Measurements from ENCODE around the gene ASCC1. TPM values are rescaled to one million over a fixed set of nuclear protein-coding genes. Genes with fewer than 3 reads are reported as not detected.

ASCC1 gene
- total RNA-seq, 1 donor from 2014 or later: 35.6 TPM

DNA sequence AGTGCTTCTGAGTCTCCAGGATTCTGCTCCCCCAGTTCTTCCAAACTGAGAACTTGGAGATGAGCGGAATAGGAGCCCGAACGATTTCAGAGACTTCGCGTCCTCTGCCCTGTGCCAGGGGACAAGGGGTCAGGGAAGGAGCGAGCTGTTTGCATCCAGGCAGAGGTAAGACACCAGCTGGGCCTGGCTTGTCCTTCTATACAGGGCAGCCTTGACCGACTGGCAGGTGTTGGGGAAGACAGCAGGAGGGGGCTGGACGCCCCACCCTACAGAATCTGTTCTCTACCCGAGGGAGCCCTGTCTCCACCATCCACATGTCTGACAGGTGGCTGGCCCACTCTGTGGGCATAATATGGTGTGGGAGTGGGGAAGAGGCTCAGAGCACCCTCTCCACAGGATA lies 134.9 kb downstream of the ASCC1 start:
- Mint-ChIP-seq H3K27me3 (ENCODE audit: low read depth) (peaks cover 22% of the 10 kb centered on the region), H3K9me3 (no peaks in the 10 kb centered on the region), H3K4me1 (peaks cover 19% of the 10 kb centered on the region), H3K4me3 (no peak overlapping the region), H3K36me3 (ENCODE audit: low read depth) (no peaks in the 10 kb centered on the region), H3K27ac (ENCODE audit: unreplicated experiment) (peak overlapping the region; percentile 69)
- TF ChIP-seq, protein P1, sequence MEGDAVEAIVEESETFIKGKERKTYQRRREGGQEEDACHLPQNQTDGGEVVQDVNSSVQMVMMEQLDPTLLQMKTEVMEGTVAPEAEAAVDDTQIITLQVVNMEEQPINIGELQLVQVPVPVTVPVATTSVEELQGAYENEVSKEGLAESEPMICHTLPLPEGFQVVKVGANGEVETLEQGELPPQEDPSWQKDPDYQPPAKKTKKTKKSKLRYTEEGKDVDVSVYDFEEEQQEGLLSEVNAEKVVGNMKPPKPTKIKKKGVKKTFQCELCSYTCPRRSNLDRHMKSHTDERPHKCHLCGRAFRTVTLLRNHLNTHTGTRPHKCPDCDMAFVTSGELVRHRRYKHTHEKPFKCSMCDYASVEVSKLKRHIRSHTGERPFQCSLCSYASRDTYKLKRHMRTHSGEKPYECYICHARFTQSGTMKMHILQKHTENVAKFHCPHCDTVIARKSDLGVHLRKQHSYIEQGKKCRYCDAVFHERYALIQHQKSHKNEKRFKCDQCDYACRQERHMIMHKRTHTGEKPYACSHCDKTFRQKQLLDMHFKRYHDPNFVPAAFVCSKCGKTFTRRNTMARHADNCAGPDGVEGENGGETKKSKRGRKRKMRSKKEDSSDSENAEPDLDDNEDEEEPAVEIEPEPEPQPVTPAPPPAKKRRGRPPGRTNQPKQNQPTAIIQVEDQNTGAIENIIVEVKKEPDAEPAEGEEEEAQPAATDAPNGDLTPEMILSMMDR (conservative IDR thresholded peaks at IDR 0.05): no peak
- DNase-seq (ENCODE audit: low read depth, low spot score): no peak

GRCh38 chr10:72080042-72080975 lies 135.8 kb downstream of the ASCC1 start:
- no peaks in the 10 kb centered on the region for H3K36me3 Mint-ChIP-seq (ENCODE audit: low read depth)
- H3K9me3 Mint-ChIP-seq: no peaks in the 10 kb centered on the region
- H3K4me3 Mint-ChIP-seq: no peak overlapping the region
- no peak for DNase-seq (ENCODE audit: low read depth, low spot score)
- H3K4me1 Mint-ChIP-seq: peaks cover 16% of the 10 kb centered on the region
- H3K27ac Mint-ChIP-seq (ENCODE audit: unreplicated experiment): no peak overlapping the region
- H3K27me3 Mint-ChIP-seq (ENCODE audit: low read depth): peaks cover 13% of the 10 kb centered on the region
- TF ChIP-seq, protein P1 (conservative IDR thresholded peaks at IDR 0.05): no peak

DNA sequence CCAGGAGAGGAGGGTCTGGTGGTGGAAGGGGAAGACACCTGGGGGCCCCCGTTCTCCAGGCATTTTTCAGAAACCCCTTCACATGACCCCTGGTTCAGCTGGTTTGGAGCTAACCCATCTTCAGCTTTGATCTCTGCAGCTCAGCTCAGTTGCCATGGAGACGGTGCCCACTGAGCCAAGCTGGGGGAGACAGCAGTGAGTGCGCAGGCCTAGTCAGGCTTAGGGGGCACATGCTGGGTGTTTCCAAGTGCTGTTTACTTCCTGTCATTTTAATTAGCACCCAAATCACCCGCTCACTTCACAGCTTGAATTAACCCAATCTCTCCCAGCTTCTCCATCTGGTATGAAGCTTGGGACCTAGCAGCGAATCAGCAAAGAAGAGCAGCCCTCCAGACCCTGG lies 136.7 kb downstream of the ASCC1 start:
- H3K27ac Mint-ChIP-seq (ENCODE audit: unreplicated experiment): no peak overlapping the region
- no peaks in the 10 kb centered on the region for H3K9me3 Mint-ChIP-seq
- H3K36me3 Mint-ChIP-seq (ENCODE audit: low read depth): no peaks in the 10 kb centered on the region
- H3K4me1 Mint-ChIP-seq: peaks cover 16% of the 10 kb centered on the region
- peaks cover 6% of the 10 kb centered on the region for H3K27me3 Mint-ChIP-seq (ENCODE audit: low read depth)
- no peak for DNase-seq (ENCODE audit: low read depth, low spot score)
- H3K4me3 Mint-ChIP-seq: no peak overlapping the region
- TF ChIP-seq, protein P1 (conservative IDR thresholded peaks at IDR 0.05): no peak

- H3K9me3 Mint-ChIP-seq: no peaks in the 10 kb centered on the region
- no peak overlapping the region for H3K27ac Mint-ChIP-seq (ENCODE audit: unreplicated experiment)
- H3K4me1 Mint-ChIP-seq: peaks cover 16% of the 10 kb centered on the region
- TF ChIP-seq, protein P1 (conservative IDR thresholded peaks at IDR 0.05): no peak
- no peaks in the 10 kb centered on the region for H3K36me3 Mint-ChIP-seq (ENCODE audit: low read depth)
- no peaks in the 10 kb centered on the region for H3K27me3 Mint-ChIP-seq (ENCODE audit: low read depth)
- no peak for DNase-seq (ENCODE audit: low read depth, low spot score)
- H3K4me3 Mint-ChIP-seq: no peak overlapping the region
These were observed 138.6 kb downstream of the ASCC1 start for GRCh38 chr10:72077275-72077990.

DNA sequence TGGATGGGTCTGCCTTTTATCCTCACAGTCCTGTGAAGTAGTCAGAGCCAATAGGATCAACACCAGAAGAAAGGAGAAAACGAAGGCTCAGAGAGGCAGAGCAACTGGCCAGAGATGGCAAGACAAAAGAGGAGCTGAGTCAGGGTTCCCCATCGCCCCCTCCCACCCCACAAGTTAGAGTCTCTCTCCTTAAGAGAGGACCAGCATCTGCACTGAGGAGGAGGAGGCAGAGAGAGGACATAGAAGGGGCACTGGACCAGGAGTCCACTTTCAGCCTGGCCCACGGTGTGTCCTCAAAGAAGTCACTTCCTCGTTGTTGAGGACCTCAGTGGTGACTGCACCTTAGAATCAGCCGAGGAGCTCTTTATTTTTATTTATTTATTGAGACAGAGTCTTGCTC lies 139.3 kb downstream of the ASCC1 start:
- no peak for DNase-seq (ENCODE audit: low read depth, low spot score)
- Mint-ChIP-seq H3K27me3 (ENCODE audit: low read depth) (no peaks in the 10 kb centered on the region), H3K36me3 (ENCODE audit: low read depth) (no peaks in the 10 kb centered on the region), H3K4me1 (peaks cover 16% of the 10 kb centered on the region), H3K27ac (ENCODE audit: unreplicated experiment) (no peak overlapping the region), H3K9me3 (no peaks in the 10 kb centered on the region), H3K4me3 (no peak overlapping the region)
- TF ChIP-seq, protein P1 (conservative IDR thresholded peaks at IDR 0.05): no peak

Measured in neural crest cell (in vitro differentiated cells).